ENCODE results near the gene FKBP15. TPM values are rescaled to one million over a fixed set of nuclear protein-coding genes. Genes with fewer than 3 reads are reported as not detected.

Gene FKBP15
- total RNA-seq, 1 experiment from 2014 or later: 18.5 TPM

GRCh38 chr9:113179839-113180238 is 41.2 kb downstream of the FKBP15 start:
- Mint-ChIP-seq H3K9me3 (no peaks in the 10 kb centered on the region), H3K4me3 (no peak overlapping the region), H3K27me3 (ENCODE audit: low read depth) (no peaks in the 10 kb centered on the region), H3K27ac (no peak overlapping the region), H3K36me3 (ENCODE audit: insufficient read depth in 1 of 3, low read depth in 3 of 3) (peaks cover 10 to 64% (median 47%) of the 10 kb centered on the region in 3 experiments; a peak in 6 of 7 replicates), H3K4me1 (no peaks in the 10 kb centered on the region)
- no peak for DNase-seq
- Histone ChIP-seq H3K9ac (ENCODE audit: extremely low read depth, insufficient read length, low read length) (no peak overlapping the region), H2AFZ (ENCODE audit: low read length) (no peak overlapping the region), H4K5ac (ENCODE audit: insufficient read length, low read depth, low read length) (no peak overlapping the region), H3K14ac (ENCODE audit: insufficient read depth, low read length) (no peak overlapping the region), H2BK15ac (ENCODE audit: low read depth, low read length) (no peak overlapping the region), H3K27ac (ENCODE audit: insufficient read length, low read depth, low read length) (no peak overlapping the region), H3T11ph (ENCODE audit: low read length) (no peak overlapping the region), H2BK5ac (ENCODE audit: insufficient read length, low read length) (no peak overlapping the region), H3K9me3 (ENCODE audit: control insufficient read depth, low read depth, low read length) (no peaks in the 10 kb centered on the region), H3K23ac (ENCODE audit: insufficient read length, low read depth, low read length) (no peak overlapping the region), H3K79me2 (ENCODE audit: insufficient read depth, low read length) (no peaks in the 10 kb centered on the region), H4K20me1 (ENCODE audit: control insufficient read depth, insufficient read depth, insufficient read length) (no peaks in the 10 kb centered on the region), H2AK5ac (ENCODE audit: insufficient read length, low read length) (no peak overlapping the region), H3K4me1 (ENCODE audit: insufficient read depth, low read length) (no peaks in the 10 kb centered on the region), H4K8ac (replicated peaks; ENCODE audit: insufficient read length, low read depth, low read length) (no peak overlapping the region), H2BK120ac (ENCODE audit: low read depth, low read length, poor library complexity, severe bottlenecking) (no peak overlapping the region), H4K91ac (ENCODE audit: insufficient read length, low read depth, low read length) (no peak overlapping the region), H3K18ac (ENCODE audit: insufficient read length, low read depth, low read length) (no peak overlapping the region), H3K27me3 (ENCODE audit: insufficient read depth, low read length) (no peaks in the 10 kb centered on the region), H2BK12ac (ENCODE audit: insufficient read length, low read depth, low read length) (no peak overlapping the region), H3K79me1 (ENCODE audit: insufficient read depth, low read depth, low read length, poor library complexity, severe bottlenecking) (no peaks in the 10 kb centered on the region), H3K56ac (ENCODE audit: insufficient read length, low read depth, low read length) (no peak overlapping the region), H3K4ac (ENCODE audit: low read depth, low read length) (no peak overlapping the region), H3K4me2 (ENCODE audit: insufficient read depth, insufficient read length, low read length) (no peak overlapping the region), H2BK20ac (ENCODE audit: low read depth, low read length, poor library complexity, severe bottlenecking) (no peak overlapping the region), H3K23me2 (ENCODE audit: insufficient read length, low read depth, low read length, poor library complexity, severe bottlenecking) (no peaks in the 10 kb centered on the region)
- no peak for TF ChIP-seq CTCF (conservative IDR thresholded peaks at IDR 0.05)
- no CpG with 5 or more reads among the region's 1 CpG for WGBS (ENCODE audit: extremely low coverage, insufficient read length, low lambda C conversion rate)
